Mesendoderm (in vitro differentiated cells): ENCODE results near the gene C2CD3.

Source experiments
- DNase-seq: peaks from one replicate; pipeline ENCODE4 v3.0.0; 2013
- H2AK5ac ChIP-seq: 2 replicates; pipeline ENCODE4 v1.6.1; 2013; ENCODE audit warnings: low read length, inconsistent platforms
- H2BK120ac ChIP-seq: 2 replicates; pipeline ENCODE4 v1.6.1; 2013; ENCODE audit warnings: low read depth, mild to moderate bottlenecking, low read length, moderate library complexity, mixed read lengths
- H2BK15ac ChIP-seq: replicated peaks from 2 replicates; pipeline ENCODE4 v1.6.1; 2013; ENCODE audit warnings: low read depth, mild to moderate bottlenecking, moderate library complexity
- H2BK5ac ChIP-seq: 2 replicates; pipeline ENCODE4 v1.6.1; 2013; ENCODE audit warnings: low read length, inconsistent platforms
- H3K18ac ChIP-seq: 2 replicates; pipeline ENCODE4 v1.6.1; 2013; ENCODE audit warnings: mild to moderate bottlenecking, low read length, mixed read lengths
- H3K23ac ChIP-seq: one replicate; pipeline ENCODE4 v1.6.1; 2013; ENCODE audit warnings: low read length
- H3K27ac ChIP-seq: 2 replicates; pipeline ENCODE4 v1.5.1; 2013; ENCODE audit warnings: low read depth, mild to moderate bottlenecking, inconsistent platforms, low read length, moderate library complexity
- H3K27me3 ChIP-seq: 2 replicates; pipeline ENCODE4 v1.6.1; 2013; ENCODE audit warnings: low read length, control low read depth, mild to moderate bottlenecking, inconsistent platforms; ENCODE audit not compliant: insufficient read depth, poor library complexity
- H3K36me3 ChIP-seq: 2 replicates; pipeline ENCODE4 v1.6.1; 2013; ENCODE audit warnings: low read length, inconsistent platforms; ENCODE audit not compliant: control insufficient read depth, insufficient read depth
- H3K4ac ChIP-seq: one replicate; pipeline ENCODE4 v1.6.1; 2013; ENCODE audit warnings: low read depth, mild to moderate bottlenecking, low read length, moderate library complexity
- H3K4me1 ChIP-seq: 2 replicates; pipeline ENCODE4 v1.6.1; 2013; ENCODE audit warnings: low read depth, low read length, inconsistent platforms; ENCODE audit not compliant: control insufficient read depth
- H3K4me2 ChIP-seq: 2 replicates; pipeline ENCODE4 v1.6.1; 2013; ENCODE audit warnings: low read length
- H3K4me3 ChIP-seq: 2 replicates; pipeline ENCODE4 v1.5.1; 2013; ENCODE audit warnings: mild to moderate bottlenecking, low read length
- H3K56ac ChIP-seq: one replicate; pipeline ENCODE4 v1.6.1; 2013; ENCODE audit warnings: low read length
- H3K79me1 ChIP-seq: 2 replicates; pipeline ENCODE4 v1.6.1; 2013; ENCODE audit warnings: low read length, inconsistent platforms
- H3K79me2 ChIP-seq: 2 replicates; pipeline ENCODE4 v1.6.1; 2013; ENCODE audit warnings: mild to moderate bottlenecking, low read length; ENCODE audit not compliant: control insufficient read depth, insufficient read depth
- H3K9ac ChIP-seq: 2 replicates; pipeline ENCODE4 v1.6.1; 2013; ENCODE audit warnings: low read length, inconsistent platforms
- H4K5ac ChIP-seq: one replicate; pipeline ENCODE4 v1.6.1; 2013; ENCODE audit warnings: low read length
- H4K8ac ChIP-seq: one replicate; pipeline ENCODE4 v1.6.1; 2013; ENCODE audit warnings: low read depth, mild to moderate bottlenecking, control low read depth, low read length, moderate library complexity
- WGBS: extraction: QIAGEN DNeasy Blood & Tissue Kit; methylation state at CpG from one replicate; pipeline ENCODE4 v1.1.7; 2013; ENCODE audit warnings: low lambda C conversion rate, missing lambda C conversion rate; ENCODE audit not compliant: insufficient coverage; ENCODE audit errors: extremely low coverage; 5-methylcytosine and 5-hydroxymethylcytosine counted together

The C2CD3 gene

DNA sequence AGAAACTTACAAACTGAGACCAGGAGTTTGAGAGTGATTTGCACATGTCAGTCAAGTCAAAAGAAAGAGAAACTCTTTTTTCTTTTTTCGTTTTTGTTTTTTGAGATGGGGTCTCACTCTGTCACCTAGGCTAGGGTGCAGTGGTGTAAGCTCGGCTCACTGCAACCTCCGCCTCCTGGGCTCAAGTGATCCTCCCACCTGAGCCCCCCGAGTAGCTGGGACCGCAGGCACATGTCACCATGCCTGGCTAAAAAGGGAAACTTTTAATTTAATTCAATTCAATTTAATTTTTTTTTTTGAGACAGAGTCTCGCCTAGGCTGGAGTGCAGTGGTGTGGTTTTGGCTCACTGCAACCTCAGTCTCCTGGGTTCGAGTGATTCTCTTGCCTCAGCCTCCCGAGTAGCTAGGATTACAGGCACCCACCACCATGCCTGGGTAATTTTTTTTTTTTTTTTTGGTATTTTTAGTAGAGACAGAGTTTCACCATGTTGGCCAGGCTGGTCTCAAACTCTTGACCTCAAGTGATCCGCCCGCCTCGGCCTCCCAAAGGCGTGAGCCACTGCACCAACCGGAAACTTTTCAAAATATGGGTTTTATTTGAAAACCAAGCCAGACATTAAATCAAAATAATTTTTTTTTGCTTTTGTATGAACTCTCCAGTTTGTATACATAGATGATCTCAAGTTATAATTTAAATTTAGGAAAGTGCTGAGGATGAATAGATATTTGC, 171.8 kb downstream of the C2CD3 start:
- Histone ChIP-seq H3K36me3 (no peaks in the 10 kb centered on the region), H3K4me1 (no peaks in the 10 kb centered on the region), H3K4ac (no peak overlapping the region), H2BK5ac (no peak overlapping the region), H4K5ac (no peak overlapping the region), H2BK15ac (no peak overlapping the region), H3K4me2 (no peak overlapping the region), H3K27me3 (no peaks in the 10 kb centered on the region), H4K8ac (no peak overlapping the region), H3K18ac (no peak overlapping the region), H3K56ac (no peak overlapping the region), H3K27ac (no peak overlapping the region), H2AK5ac (no peak overlapping the region), H3K23ac (no peak overlapping the region), H3K79me2 (no peaks in the 10 kb centered on the region), H3K9ac (no peak overlapping the region), H3K4me3 (no peak overlapping the region), H2BK120ac (no peak overlapping the region), H3K79me1 (no peaks in the 10 kb centered on the region)
- WGBS: no CpG with 5 or more reads among the region's 13 CpGs
- no peak for DNase-seq

DNA sequence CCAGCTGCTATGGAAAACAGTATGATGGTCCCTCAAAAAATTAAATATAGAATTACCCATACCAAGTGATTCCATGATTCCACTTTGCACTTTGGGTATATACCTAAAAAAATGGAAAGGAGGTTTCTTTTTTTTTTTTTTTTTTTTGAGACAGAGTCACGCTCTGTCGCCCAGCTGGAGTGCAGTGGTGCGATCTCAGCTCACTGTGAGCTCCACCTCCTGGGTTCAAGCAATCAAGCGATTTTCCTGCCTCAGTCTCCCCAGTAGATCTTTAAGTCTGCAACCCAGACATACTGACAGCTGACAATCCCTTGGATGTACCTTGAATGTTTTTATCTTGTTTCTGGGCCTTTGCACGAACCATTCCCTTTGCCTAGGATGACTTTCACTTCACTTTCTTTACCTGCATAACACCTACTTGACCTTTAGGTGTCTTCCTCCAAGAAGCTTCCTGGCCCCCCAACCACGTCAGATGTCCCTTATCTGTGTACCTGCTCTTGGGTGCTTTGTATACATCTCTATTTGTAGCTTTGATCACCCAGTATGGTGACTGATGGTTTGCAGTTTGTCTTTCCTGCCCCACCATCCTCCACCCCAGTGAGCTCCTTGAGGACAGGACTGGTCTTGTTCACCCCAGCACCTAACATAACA, 173.6 kb downstream of the C2CD3 start:
- Histone ChIP-seq H3K4me1 (no peaks in the 10 kb centered on the region), H2BK15ac (no peak overlapping the region), H3K23ac (no peak overlapping the region), H3K9ac (no peak overlapping the region), H2BK120ac (no peak overlapping the region), H3K18ac (no peak overlapping the region), H3K36me3 (no peaks in the 10 kb centered on the region), H3K4me3 (no peak overlapping the region), H3K79me2 (no peaks in the 10 kb centered on the region), H3K27ac (no peak overlapping the region), H3K4ac (no peak overlapping the region), H2AK5ac (no peak overlapping the region), H3K4me2 (no peak overlapping the region), H4K5ac (no peak overlapping the region), H4K8ac (no peak overlapping the region), H2BK5ac (no peak overlapping the region), H3K27me3 (no peaks in the 10 kb centered on the region), H3K79me1 (no peaks in the 10 kb centered on the region), H3K56ac (no peak overlapping the region)
- WGBS: no CpG with 5 or more reads among the region's 6 CpGs
- DNase-seq: no peak

- no peak overlapping the region for H3K9ac ChIP-seq
- no peak overlapping the region for H3K4me3 ChIP-seq
- H3K23ac ChIP-seq: no peak overlapping the region
- no peaks in the 10 kb centered on the region for H3K4me1 ChIP-seq
- H3K36me3 ChIP-seq: no peaks in the 10 kb centered on the region
- H3K56ac ChIP-seq: no peak overlapping the region
- H2BK120ac ChIP-seq: no peak overlapping the region
- no peak overlapping the region for H3K18ac ChIP-seq
- no peaks in the 10 kb centered on the region for H3K79me2 ChIP-seq
- H2BK15ac ChIP-seq: no peak overlapping the region
- H3K27me3 ChIP-seq: no peaks in the 10 kb centered on the region
- DNase-seq: no peak
- no peak overlapping the region for H4K8ac ChIP-seq
- H3K27ac ChIP-seq: no peak overlapping the region
- no CpG with 5 or more reads among the region's 4 CpGs for WGBS
- no peak overlapping the region for H2BK5ac ChIP-seq
- H3K79me1 ChIP-seq: no peaks in the 10 kb centered on the region
- H3K4me2 ChIP-seq: no peak overlapping the region
- no peak overlapping the region for H2AK5ac ChIP-seq
- H3K4ac ChIP-seq: no peak overlapping the region
- H4K5ac ChIP-seq: no peak overlapping the region
Observed at GRCh38 chr11:73996161-73996747, 174.5 kb downstream of the C2CD3 start.

- no CpG with 5 or more reads among the region's 2 CpGs for WGBS
- Histone ChIP-seq H3K56ac (no peak overlapping the region), H2BK5ac (no peak overlapping the region), H4K8ac (no peak overlapping the region), H3K23ac (no peak overlapping the region), H2BK15ac (no peak overlapping the region), H2AK5ac (no peak overlapping the region), H3K36me3 (no peaks in the 10 kb centered on the region), H4K5ac (no peak overlapping the region), H2BK120ac (no peak overlapping the region), H3K79me2 (no peaks in the 10 kb centered on the region), H3K27me3 (no peaks in the 10 kb centered on the region), H3K18ac (no peak overlapping the region), H3K79me1 (no peaks in the 10 kb centered on the region), H3K4me1 (no peaks in the 10 kb centered on the region), H3K4me2 (no peak overlapping the region), H3K27ac (no peak overlapping the region), H3K4ac (no peak overlapping the region), H3K9ac (no peak overlapping the region), H3K4me3 (no peak overlapping the region)
- DNase-seq: no peak
Observed at GRCh38 chr11:73995731-73996130, 175.1 kb downstream of the C2CD3 start.

- Histone ChIP-seq H3K9ac (no peak overlapping the region), H3K4me2 (no peak overlapping the region), H3K79me2 (no peaks in the 10 kb centered on the region), H2BK120ac (no peak overlapping the region), H3K36me3 (no peaks in the 10 kb centered on the region), H3K56ac (no peak overlapping the region), H3K79me1 (no peaks in the 10 kb centered on the region), H2BK15ac (no peak overlapping the region), H3K27me3 (no peaks in the 10 kb centered on the region), H4K8ac (no peak overlapping the region), H3K23ac (no peak overlapping the region), H3K4me3 (no peak overlapping the region), H2AK5ac (no peak overlapping the region), H3K18ac (no peak overlapping the region), H3K27ac (no peak overlapping the region), H3K4me1 (no peaks in the 10 kb centered on the region), H2BK5ac (no peak overlapping the region), H3K4ac (no peak overlapping the region), H4K5ac (no peak overlapping the region)
- peak; percentile 24 for DNase-seq
- WGBS: no CpG with 5 or more reads among the region's 2 CpGs
Observed at GRCh38 chr11:73995247-73995646, 175.6 kb downstream of the C2CD3 start.
